Measurements from ENCODE around the gene RNF126. TPM values are rescaled to one million over a fixed set of nuclear protein-coding genes. Genes with fewer than 3 reads are reported as not detected.

The RNF126 gene
- total RNA-seq, 1 donor from 2014 or later, result 39.0 TPM

GRCh38 chr19:640606-641189 is 22.3 kb downstream of the RNF126 start:
- Histone ChIP-seq H3K4me3 (no peak overlapping the region), H3K27ac (peak overlapping the region in 1 of 2 donors; percentile 79)
- no peak for DNase-seq (ENCODE audit: low spot score in 2 of 2)

GRCh38 chr19:640161-640558 is 22.9 kb downstream of the RNF126 start:
- peak overlapping the region; percentile 63 to 79 for H3K27ac ChIP-seq

More at GRCh38 chr19:640606-641189, 22.3 kb downstream of the RNF126 start:
- TF ChIP-seq CTCF (IDR thresholded peaks at IDR 0.05), result no peak
- no peaks in the 10 kb centered on the region for H3K9me3 ChIP-seq
- H3K36me3 ChIP-seq, result peaks cover 3 to 7% of the 10 kb centered on the region in 2 donors
- no peaks in the 10 kb centered on the region for H3K27me3 ChIP-seq
- peaks cover 6 to 13% of the 10 kb centered on the region in 2 donors for H3K4me1 ChIP-seq
- intact Hi-C loops (cut with DNase I), result no loop called here

GRCh38 chr19:639253-640160 is 23.5 kb downstream of the RNF126 start, which contains the start of gene FGF22:
Gene FGF22 (plus strand): TSS chr19:639879. CDS start chr19:639926, 47 bp downstream.
- Histone ChIP-seq H3K9me3 (no peaks in the 10 kb centered on the region), H3K27ac (peak within 1 kb of the TSS; percentile 63 to 79), H3K36me3 (no peaks in the 10 kb centered on the region), H3K4me3 (peak within 1 kb of the TSS; percentile 62 to 82), H3K4me1 (peaks cover 6 to 18% of the 10 kb centered on the region in 2 donors), H3K27me3 (no peaks in the 10 kb centered on the region)
- TF ChIP-seq CTCF (IDR thresholded peaks at IDR 0.05), result no peak
- intact Hi-C loops (cut with DNase I), result loop anchor here (2.0 kb wide), 1 partner anchor 23 kb away; the partner anchor contains the start of gene RNF126
- DNase-seq (ENCODE audit: low spot score in 2 of 2), result peak; percentile 72 to 96

More at GRCh38 chr19:640161-640558, 22.9 kb downstream of the RNF126 start:
- DNase-seq (ENCODE audit: low spot score in 2 of 2), result no peak
- Histone ChIP-seq H3K4me3 (peak overlapping the region; percentile 62 to 82), H3K27me3 (no peaks in the 10 kb centered on the region), H3K36me3 (peaks cover 0 to 5% of the 10 kb centered on the region in 2 donors), H3K4me1 (peaks cover 6 to 13% of the 10 kb centered on the region in 2 donors), H3K9me3 (no peaks in the 10 kb centered on the region)
- intact Hi-C loops (cut with DNase I), result no loop called here
- TF ChIP-seq CTCF (IDR thresholded peaks at IDR 0.05), result no peak

- H3K36me3 ChIP-seq, result no peaks in the 10 kb centered on the region
- intact Hi-C loops (cut with DNase I), result loop anchor here (2.0 kb wide), 1 partner anchor 24 kb away; the partner anchor contains the start of gene RNF126
- H3K4me1 ChIP-seq, result peaks cover 12 to 23% of the 10 kb centered on the region in 2 donors
- H3K4me3 ChIP-seq, result peak overlapping the region; percentile 62 to 66
- peak overlapping the region in 1 of 2 donors; percentile 26 for H3K27ac ChIP-seq
- TF ChIP-seq CTCF (IDR thresholded peaks at IDR 0.05), result no peak
- no peaks in the 10 kb centered on the region for H3K9me3 ChIP-seq
- DNase-seq (ENCODE audit: low spot score in 2 of 2), result no peak
- no peaks in the 10 kb centered on the region for H3K27me3 ChIP-seq
Observed at GRCh38 chr19:638906-639252, 24.1 kb downstream of the RNF126 start.

- no peak for DNase-seq (ENCODE audit: low spot score in 2 of 2)
- intact Hi-C loops (cut with DNase I), result loop anchor here (5.0 kb wide), 1 partner anchor 63 kb away; the partner anchor contains the start of gene BSG
- H3K9me3 ChIP-seq, result no peaks in the 10 kb centered on the region
- TF ChIP-seq CTCF (IDR thresholded peaks at IDR 0.05), result no peak
- H3K27ac ChIP-seq, result peak overlapping the region in 1 of 2 donors; percentile 37
- H3K4me3 ChIP-seq, result no peak overlapping the region
- no peaks in the 10 kb centered on the region for H3K27me3 ChIP-seq
- H3K36me3 ChIP-seq, result no peaks in the 10 kb centered on the region
- peaks cover 16 to 32% of the 10 kb centered on the region in 2 donors for H3K4me1 ChIP-seq
Observed at GRCh38 chr19:634975-635652, 27.9 kb downstream of the RNF126 start.

Data from ascending aorta (tissue), 2 donors.